Vagina (tissue), 2 donors: ENCODE measurements around the gene ALDH8A1. TPM values are rescaled to one million over a fixed set of nuclear protein-coding genes. Genes with fewer than 3 reads are reported as not detected.

Experiments
- DNase-seq, 2 donors: peaks; one replicate each; pipeline ENCODE4 v3.0.0-alpha.2; 2017; ENCODE audit errors: extremely low spot score in 2 of 2
- H3K27ac ChIP-seq: fragments of 200-600 bp; sonication (generic); one replicate; pipeline ENCODE4 v1.5.1; 2019
- H3K27me3 ChIP-seq: fragments of 200-600 bp; sonication (generic); one replicate; pipeline ENCODE4 v1.5.1; 2019
- H3K36me3 ChIP-seq, 2 donors: fragments of 200-600 bp; sonication (generic); one replicate each; pipeline ENCODE4 v1.5.1; 2017 to 2019
- H3K4me1 ChIP-seq: fragments of 200-600 bp; sonication (generic); one replicate; pipeline ENCODE4 v1.5.1; 2019
- H3K4me3 ChIP-seq, 2 donors: fragments of 200-600 bp; sonication (generic); 1 replicate in 1 of 2; 2 replicates in 1 of 2; pipeline ENCODE4 v1.5.1; 2016 to 2019
- H3K9me3 ChIP-seq: fragments of 200-600 bp; sonication (generic); one replicate; pipeline ENCODE4 v1.5.1; 2019
- POLR2A ChIP-seq, 2 donors: fragments of 450-650 bp; IDR thresholded peaks; one replicate each; pipeline ENCODE4 v1.6.1; 2017; ENCODE audit warnings: antibody characterized with exemption in 2 of 2, mild to moderate bottlenecking in 2 of 2, moderate library complexity in 2 of 2
- POLR2AphosphoS5 ChIP-seq, 2 donors: sonication (generic); formaldehyde crosslinking; IDR thresholded peaks; one replicate each; pipeline ENCODE4 v1.9.0; 2017; ENCODE audit warnings: antibody characterized with exemption in 2 of 2, mild to moderate bottlenecking in 2 of 2, low read depth in 1 of 2; ENCODE audit not compliant: insufficient read depth in 1 of 2
- intact Hi-C: fragments of 100-400 bp; cut with DNase I; formaldehyde crosslinking; loops from one replicate; pipeline ENCODE4 v1.15.1; 2023
- total RNA-seq: library from RNA; depleted of rRNA; stranded (reverse); fragments of >200 nt; gene quantifications from one replicate; pipeline ENCODE4 v1.2.3, GENCODE V29; 2016
- TF ChIP-seq, protein P1 (sequence below), 3 experiments: fragments of 450-650 bp in 2 of 3; fragments of 200-600 bp in 1 of 3; sonication (generic) in 1 of 3; IDR thresholded peaks; one replicate each; pipeline ENCODE4 v1.5.1; 2017 to 2019; ENCODE audit warnings: antibody characterized with exemption in 3 of 3, mild to moderate bottlenecking in 2 of 3, moderate library complexity in 2 of 3

Gene ALDH8A1
- total RNA-seq, 1 donor from 2014 or later = not detected

DNA sequence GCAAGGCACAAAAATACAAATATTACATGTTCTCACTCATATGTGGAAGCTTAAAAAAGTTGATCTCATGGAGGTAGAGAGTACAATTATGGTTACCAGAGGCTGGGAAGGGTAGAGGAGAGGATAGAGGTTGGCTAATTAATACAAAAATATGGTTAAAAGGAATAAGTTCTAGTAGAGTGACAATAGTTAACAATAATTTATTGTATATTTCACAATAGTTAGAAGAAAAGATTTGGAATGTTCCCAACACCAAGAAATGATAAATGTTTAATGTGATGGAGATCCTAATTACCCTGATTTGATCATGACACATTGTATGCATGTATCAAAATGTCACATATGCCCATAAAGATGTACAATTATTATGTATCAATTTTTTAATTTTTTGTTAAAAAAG lies 1.8 kb downstream of the ALDH8A1 start:
- intact Hi-C loops = no loop called here
- no peaks in the 10 kb centered on the region for H3K27me3 ChIP-seq
- H3K9me3 ChIP-seq = no peaks in the 10 kb centered on the region

DNA sequence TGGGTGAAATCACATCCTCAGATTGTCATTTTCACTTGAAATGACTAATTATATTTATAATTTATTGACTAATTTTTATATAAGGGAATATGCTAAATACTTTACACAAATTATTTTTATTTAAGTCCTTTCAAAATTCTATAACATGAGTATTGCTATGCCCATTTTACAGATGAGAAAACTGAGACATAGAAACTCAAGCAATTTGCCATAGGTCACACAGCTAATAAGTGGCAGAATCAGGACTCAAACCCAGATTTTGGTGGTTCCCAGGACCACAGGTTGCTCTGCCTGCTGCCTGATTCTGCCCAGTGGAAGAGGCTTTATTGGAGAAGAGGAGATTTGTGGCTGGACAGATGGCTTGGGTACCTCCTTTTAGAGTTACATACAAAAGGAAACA lies 4.9 kb downstream of the ALDH8A1 start:
- TF ChIP-seq, protein P1, sequence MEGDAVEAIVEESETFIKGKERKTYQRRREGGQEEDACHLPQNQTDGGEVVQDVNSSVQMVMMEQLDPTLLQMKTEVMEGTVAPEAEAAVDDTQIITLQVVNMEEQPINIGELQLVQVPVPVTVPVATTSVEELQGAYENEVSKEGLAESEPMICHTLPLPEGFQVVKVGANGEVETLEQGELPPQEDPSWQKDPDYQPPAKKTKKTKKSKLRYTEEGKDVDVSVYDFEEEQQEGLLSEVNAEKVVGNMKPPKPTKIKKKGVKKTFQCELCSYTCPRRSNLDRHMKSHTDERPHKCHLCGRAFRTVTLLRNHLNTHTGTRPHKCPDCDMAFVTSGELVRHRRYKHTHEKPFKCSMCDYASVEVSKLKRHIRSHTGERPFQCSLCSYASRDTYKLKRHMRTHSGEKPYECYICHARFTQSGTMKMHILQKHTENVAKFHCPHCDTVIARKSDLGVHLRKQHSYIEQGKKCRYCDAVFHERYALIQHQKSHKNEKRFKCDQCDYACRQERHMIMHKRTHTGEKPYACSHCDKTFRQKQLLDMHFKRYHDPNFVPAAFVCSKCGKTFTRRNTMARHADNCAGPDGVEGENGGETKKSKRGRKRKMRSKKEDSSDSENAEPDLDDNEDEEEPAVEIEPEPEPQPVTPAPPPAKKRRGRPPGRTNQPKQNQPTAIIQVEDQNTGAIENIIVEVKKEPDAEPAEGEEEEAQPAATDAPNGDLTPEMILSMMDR (IDR thresholded peaks at IDR 0.05) = no peak
- TF ChIP-seq POLR2AphosphoS5 (IDR thresholded peaks at IDR 0.05; ENCODE audit: insufficient read depth in 1 of 2, low read depth in 1 of 2) = no peak
- TF ChIP-seq POLR2A (IDR thresholded peaks at IDR 0.05) = no peak
- DNase-seq = no peak

More for the DNA sequence above, 1.8 kb downstream of the ALDH8A1 start:
- TF ChIP-seq POLR2AphosphoS5 (IDR thresholded peaks at IDR 0.05; ENCODE audit: insufficient read depth in 1 of 2, low read depth in 1 of 2) = no peak
- no peak for TF ChIP-seq POLR2A (IDR thresholded peaks at IDR 0.05)
- TF ChIP-seq, protein P1 (IDR thresholded peaks at IDR 0.05) = no peak
- no peaks in the 10 kb centered on the region for H3K36me3 ChIP-seq
- H3K4me1 ChIP-seq = no peaks in the 10 kb centered on the region
- H3K4me3 ChIP-seq = no peak overlapping the region
- H3K27ac ChIP-seq = no peak overlapping the region
- no peak for DNase-seq

DNA sequence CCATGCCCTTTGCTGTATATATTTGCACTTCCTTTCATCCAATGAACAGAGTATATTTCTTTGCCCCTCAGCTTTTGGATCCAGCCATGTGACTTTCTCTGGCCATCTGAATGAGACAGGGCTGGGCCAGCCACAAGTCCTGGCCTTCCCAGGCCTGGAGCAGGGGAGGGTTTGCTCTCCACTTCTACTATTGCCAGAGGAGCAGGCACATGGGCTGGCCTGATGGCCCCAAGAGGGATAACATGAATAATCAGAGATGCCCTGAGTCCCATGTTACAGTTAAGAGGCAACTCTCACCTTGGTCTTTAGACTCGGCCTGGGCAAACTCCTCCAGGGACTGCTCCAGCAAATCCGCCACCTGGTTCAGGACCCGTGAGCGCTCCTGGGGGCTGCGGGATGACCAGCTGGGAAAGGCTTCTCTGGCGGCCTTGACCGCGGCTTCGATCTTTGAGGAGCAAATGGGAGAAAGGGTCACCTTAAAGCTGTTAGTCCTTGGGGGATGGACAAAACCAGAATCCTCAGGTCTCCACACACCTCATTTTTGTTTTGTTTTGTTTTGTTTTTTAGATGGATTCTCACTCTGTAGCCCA lies 6.3 kb downstream of the ALDH8A1 start:
- no peak for DNase-seq
- Histone ChIP-seq H3K4me1 (no peaks in the 10 kb centered on the region), H3K36me3 (no peaks in the 10 kb centered on the region), H3K9me3 (no peaks in the 10 kb centered on the region), H3K27me3 (no peaks in the 10 kb centered on the region), H3K4me3 (no peak overlapping the region), H3K27ac (no peak overlapping the region)
- intact Hi-C loops = loop anchor here (5.0 kb wide), 1 partner anchor 786 kb away; no protein-coding TSS in a partner anchor
- TF ChIP-seq, protein P1 (IDR thresholded peaks at IDR 0.05) = no peak
- TF ChIP-seq POLR2A (IDR thresholded peaks at IDR 0.05) (no peak), POLR2AphosphoS5 (IDR thresholded peaks at IDR 0.05; ENCODE audit: insufficient read depth in 1 of 2, low read depth in 1 of 2) (no peak)

More for the DNA sequence above, 4.9 kb downstream of the ALDH8A1 start:
- H3K9me3 ChIP-seq = no peaks in the 10 kb centered on the region
- intact Hi-C loops = no loop called here
- H3K27ac ChIP-seq = no peak overlapping the region
- H3K4me1 ChIP-seq = no peaks in the 10 kb centered on the region
- no peak overlapping the region for H3K4me3 ChIP-seq
- H3K36me3 ChIP-seq = no peaks in the 10 kb centered on the region
- H3K27me3 ChIP-seq = no peaks in the 10 kb centered on the region

DNA sequence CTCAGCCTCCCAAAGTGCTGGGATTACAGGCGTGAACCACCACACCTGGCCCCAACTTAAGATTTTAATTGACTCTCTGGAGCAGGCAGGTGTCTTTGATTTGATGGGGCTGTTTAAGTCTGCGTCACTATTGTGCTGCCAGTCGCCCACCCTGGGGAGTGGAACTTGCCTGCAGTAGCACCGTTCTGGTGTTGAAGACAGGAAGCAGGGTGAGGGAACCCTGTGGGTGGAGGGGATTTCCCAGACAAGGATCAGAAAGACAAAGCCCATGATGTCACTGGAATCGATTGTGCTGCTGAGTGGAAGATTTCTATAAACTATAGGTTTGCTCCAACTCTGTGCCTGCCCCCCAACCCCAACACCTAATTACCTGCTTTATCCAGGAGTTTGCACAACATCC lies 11.0 kb downstream of the ALDH8A1 start:
- no peak for DNase-seq
- Histone ChIP-seq H3K4me3 (no peak overlapping the region), H3K36me3 (no peaks in the 10 kb centered on the region), H3K27me3 (no peaks in the 10 kb centered on the region), H3K27ac (no peak overlapping the region), H3K4me1 (no peaks in the 10 kb centered on the region), H3K9me3 (no peaks in the 10 kb centered on the region)
- TF ChIP-seq POLR2A (IDR thresholded peaks at IDR 0.05) = no peak
- TF ChIP-seq POLR2AphosphoS5 (IDR thresholded peaks at IDR 0.05; ENCODE audit: insufficient read depth in 1 of 2, low read depth in 1 of 2) = no peak
- TF ChIP-seq, protein P1 (IDR thresholded peaks at IDR 0.05) = no peak
- intact Hi-C loops = no loop called here

DNA sequence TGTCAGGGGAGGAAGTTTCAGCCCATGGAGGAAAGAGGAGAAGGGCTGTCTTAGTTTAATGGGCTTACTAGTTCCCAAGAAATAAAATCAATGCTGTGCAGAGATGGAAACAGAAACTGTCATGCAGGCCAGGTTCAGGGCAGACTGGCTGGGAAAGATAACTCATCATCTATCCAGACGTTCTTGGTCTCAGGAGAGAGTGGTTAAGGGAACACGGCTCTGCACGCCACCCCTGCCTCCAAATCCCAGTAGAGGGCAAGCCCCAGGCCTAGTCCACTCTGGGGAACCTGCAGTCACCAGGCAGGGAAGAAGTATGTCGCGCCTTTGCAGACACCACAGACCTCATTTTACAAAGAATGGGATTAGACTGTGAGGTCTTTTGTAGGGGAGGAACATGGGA lies 12.5 kb downstream of the ALDH8A1 start:
- Histone ChIP-seq H3K4me3 (no peak overlapping the region), H3K9me3 (no peaks in the 10 kb centered on the region), H3K27me3 (no peaks in the 10 kb centered on the region), H3K36me3 (no peaks in the 10 kb centered on the region), H3K27ac (no peak overlapping the region), H3K4me1 (no peaks in the 10 kb centered on the region)
- TF ChIP-seq POLR2A (IDR thresholded peaks at IDR 0.05) (no peak), POLR2AphosphoS5 (IDR thresholded peaks at IDR 0.05; ENCODE audit: insufficient read depth in 1 of 2, low read depth in 1 of 2) (no peak)
- TF ChIP-seq, protein P1 (IDR thresholded peaks at IDR 0.05) = no peak
- DNase-seq = no peak
- intact Hi-C loops = no loop called here
